ENCODE results near the gene PNKD.

Gene PNKD

DNA sequence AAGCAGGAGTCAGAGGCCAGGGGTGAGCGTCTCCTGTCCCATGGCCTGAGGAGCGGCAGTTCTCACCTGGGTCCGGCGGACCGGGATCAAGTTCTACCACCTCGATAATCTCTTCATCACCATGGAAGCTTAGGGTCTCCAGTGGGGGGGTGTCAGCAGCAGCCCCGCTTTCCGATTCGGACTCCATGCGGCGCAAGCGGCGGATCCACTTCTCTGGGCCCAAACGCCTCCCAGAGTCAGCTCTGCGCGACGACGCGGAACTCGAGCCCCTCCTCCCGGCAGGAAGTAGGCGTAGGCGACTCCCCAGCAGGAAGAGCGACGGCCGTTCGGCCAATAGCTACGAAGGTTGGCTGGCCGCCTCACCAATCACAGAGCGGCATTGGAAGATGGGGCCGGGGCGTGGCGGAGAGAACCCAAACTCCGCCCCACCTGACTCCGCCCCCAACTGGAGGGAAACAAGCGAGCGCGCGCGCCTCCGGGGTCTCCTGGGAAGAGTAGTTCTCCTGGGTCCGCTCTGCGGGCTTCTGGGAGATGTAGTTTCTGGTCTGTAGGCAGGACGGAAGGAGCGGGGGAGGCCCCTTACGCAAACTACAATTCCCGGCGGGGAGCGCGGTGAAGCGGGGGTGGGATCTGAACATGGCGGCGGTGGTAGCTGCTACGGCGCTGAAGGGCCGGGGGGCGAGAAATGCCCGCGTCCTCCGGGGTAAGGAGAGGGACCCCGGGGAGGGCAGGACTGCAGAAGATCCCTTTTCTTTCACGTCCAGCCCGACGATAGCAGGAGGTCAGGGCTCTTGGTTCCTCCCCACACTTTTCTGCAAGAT is at the start of gene PNKD, which contains the start of gene AAMP:
Gene PNKD, plus strand, starts transcription at position 620 of the 821 bp plus-strand sequence. Its CDS starts 17 bp downstream, at position 637.
Gene AAMP, minus strand, starts transcription at position 238 of the 821 bp plus-strand sequence. Its CDS starts 51 bp downstream, at position 187.
- peak; percentile 98 for DNase-seq

- no peak for DNase-seq
Measured at GRCh38 chr2:218221000-218221399, 49.3 kb upstream of the PNKD start.

DNA sequence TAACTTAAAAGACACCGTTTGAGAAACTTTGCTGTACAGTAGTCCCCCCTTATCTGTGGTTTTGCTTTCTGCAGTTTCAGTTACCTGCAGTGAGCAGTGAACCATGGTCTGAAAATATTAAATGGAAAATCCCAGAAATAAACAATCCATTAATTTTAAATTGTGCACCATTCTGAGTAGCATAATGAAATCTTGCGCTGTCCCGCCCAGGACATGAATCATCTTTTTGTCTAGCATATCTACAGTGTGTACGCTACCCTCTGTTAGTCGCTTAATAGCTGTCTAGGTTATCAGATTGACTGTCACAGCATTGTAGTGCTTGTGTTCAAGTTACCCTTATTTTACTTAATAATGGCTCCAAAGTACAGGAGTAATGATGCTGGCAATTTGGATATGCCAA is 47.3 kb upstream of the PNKD start:
- no peak for DNase-seq

- no peak for DNase-seq
Measured at GRCh38 chr2:218224186-218224585, 46.1 kb upstream of the PNKD start.

- DNase-seq: no peak
Measured at GRCh38 chr2:218226903-218227302, 43.4 kb upstream of the PNKD start.

DNA sequence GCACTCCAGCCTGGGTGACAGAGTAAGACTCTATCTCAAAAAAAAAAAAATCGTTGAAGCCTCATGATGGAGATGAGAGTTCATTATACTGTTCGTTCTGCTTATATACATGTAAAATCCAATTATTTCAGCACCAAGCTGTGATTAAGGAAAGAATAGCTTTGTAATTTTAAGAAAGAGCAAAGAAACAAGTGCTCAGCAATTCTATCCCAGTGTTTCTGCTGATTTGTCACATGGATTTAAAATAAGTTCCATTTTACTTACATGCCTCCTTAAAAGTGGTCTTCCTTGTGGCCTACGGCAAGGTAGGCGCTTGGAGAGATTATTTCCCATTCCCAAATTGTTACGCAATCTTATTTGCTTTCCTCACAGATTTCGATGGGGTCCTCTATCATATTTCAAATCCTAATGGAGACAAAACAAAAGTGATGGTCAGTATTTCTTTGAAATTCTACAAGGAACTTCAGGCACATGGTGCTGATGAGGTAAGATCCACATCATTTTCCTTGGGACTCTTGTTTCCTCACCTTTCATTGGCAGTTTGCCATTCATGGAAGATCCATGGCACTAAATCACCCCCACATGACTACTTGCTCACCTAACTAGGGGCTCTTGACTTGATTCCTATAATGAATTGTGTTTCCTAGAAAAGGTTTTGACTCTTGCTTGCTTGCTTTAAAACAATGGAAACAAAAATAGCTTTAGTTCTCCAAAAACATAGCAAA is 41.8 kb upstream of the PNKD start:
- DNase-seq: no peak

DNA sequence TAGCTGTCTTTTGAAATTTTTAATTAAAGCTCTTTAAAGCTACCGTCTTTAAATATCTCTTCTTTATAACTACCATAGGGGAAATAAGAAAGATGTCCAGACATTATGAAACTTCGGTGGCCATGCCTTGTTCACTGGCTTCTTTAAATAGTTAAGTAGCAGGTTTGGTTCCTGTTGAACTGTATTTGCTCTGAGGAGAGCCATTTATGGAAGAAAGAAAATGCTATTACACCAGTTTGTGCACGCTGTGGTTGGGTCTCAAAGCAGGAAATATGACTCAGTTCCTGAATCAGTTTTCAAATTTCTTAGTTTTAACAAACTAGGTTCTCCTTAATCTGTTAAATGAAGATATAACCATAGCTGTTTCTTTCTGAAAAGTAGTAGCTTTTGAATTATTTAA is 41.1 kb upstream of the PNKD start:
- DNase-seq: peak; percentile 84

DNA sequence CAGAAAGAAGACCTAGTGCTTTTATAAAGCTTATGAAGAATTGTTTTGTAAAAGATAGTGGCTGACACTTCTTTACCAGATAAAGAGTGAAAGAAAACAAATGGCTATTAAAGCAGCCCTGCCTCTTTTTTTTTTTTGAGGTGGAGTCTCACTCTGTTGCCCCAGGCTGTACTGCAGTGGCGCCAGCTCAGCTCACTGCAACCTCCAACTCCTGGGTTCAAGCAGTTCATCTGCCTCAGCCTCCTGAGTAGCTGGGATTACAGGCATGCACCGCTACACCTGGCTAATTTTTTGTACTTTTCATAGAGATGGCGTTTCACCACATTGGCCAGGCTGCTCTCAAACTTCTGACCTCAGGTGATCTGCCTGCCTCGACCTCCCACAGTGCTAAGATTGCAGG is 40.5 kb upstream of the PNKD start:
- no peak for DNase-seq

GRCh38 chr2:218230882-218231281 is 39.4 kb upstream of the PNKD start:
- no peak for DNase-seq

- DNase-seq: no peak
Measured at GRCh38 chr2:218233543-218233942, 36.8 kb upstream of the PNKD start.

- no peak for DNase-seq
Measured at GRCh38 chr2:218234521-218234920, 35.8 kb upstream of the PNKD start.

DNA sequence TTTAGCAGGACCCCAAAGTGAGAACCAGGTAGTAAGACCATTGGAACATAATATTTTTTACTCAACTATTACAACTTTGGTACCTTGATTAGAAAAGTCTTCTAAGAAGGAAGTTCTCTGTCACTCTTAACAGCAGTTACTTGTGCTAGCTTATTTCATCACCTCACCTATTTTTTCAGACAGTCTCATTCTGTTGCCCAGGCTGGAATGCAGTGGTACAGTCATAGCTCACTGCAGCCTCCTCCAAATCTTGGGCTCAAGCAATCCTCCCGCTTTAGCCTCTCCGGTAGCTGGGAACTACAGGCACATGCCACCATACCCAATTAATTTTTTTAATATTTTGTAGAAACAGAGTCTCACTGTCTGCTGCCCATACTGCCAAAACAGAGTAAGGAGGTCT is 35.3 kb upstream of the PNKD start:
- DNase-seq: no peak

DNA sequence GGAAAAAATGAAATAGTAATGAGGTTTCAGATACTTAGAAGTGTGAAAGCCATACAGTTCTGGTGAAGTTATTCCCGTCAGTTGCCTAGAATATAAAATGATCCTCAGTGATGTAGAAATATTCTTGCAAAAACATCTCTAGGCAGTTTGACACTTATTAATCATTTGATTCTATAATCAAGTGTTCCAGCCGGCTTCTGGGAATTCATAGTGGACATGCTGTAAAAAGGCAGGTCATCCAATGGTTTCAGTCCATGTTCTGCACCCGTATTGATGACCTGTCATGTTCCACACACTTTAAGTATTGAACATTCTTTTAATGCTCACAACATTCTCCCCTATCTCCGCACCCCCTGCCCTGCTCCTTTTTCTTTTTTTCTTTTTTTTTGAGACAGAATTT is 33.5 kb upstream of the PNKD start:
- DNase-seq: no peak

DNA sequence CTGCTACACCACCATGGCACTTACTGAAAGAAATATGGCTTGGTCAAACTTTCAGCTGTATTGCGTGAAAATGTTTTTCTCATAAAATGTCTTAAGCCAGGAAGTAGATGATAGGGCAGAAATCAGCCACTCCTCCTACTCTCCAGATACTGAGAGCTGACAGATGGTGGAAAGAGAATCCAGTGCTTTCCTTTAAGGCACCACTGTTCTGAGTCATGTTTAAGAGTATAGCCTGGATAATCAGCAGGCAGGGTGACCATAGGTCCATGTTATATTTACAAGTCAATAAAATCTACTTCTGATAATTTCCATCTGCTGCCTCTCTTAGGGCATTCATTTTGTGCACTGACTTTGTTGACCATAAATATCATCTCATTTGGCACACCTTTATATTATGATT is 31.4 kb upstream of the PNKD start:
- no peak for DNase-seq

GRCh38 chr2:218244204-218244603 is 26.1 kb upstream of the PNKD start:
- no peak for DNase-seq

GRCh38 chr2:218244665-218245064 is 25.7 kb upstream of the PNKD start:
- DNase-seq: no peak

GRCh38 chr2:218245214-218245613 is 25.1 kb upstream of the PNKD start:
- no peak for DNase-seq

DNA sequence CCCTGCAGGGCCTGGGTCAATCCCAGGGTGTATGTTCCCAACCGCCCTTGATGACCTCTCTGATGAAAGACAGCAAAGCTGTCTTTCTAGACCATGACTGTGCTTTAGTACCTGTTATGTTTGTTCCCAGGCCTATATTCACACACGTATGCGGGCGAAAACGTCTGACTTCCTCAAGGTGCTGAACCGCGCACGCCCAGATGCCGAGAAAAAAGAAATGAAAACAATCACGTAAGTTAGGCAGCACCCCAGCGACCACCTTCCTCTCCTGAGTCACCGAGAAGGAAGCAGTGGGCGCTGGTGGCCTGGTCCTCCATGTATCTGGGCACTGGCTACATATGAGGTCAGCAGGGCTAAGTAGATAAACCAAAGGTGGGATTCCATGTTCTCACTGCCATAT is 20.6 kb upstream of the PNKD start:
- no peak for DNase-seq

DNA sequence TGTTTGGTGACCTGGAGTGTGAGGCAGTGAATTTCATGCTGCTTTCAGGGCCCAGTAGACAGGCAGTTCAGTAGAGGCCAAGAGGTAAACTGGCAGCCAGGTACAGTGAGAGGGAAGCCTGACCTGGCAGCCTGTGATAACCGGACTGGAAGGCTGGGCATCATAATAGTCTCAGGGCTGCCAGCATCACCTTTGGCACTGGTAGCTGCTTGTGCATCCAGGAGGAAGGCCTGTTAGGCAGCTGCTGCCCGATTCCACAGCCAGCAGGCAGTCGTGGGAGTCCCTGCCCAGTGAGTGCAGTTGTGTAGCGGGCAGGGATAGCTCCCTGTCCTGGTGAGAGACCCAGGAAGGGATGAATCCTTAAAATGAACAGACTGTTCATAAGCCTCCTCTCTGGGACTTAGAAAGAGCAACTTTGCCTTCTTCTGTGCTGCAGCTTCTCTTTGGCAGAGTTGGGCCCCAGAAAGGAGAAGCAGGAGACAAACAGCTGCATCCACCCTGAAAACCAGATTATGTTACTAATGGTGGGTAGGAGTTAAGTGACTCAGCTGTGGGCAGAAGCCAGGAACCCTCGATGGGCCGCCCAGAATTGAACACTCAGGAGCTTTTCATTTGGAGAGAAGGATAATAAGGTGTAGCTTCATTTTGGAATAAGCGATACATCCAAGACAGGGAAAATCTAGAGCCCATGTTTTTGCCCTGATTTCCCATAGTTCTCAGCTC is 17.6 kb upstream of the PNKD start:
- DNase-seq: no peak

- DNase-seq: no peak
Measured at GRCh38 chr2:218253232-218253625, 17.1 kb upstream of the PNKD start.

GRCh38 chr2:218255446-218255845 is 14.9 kb upstream of the PNKD start:
- no peak for DNase-seq

- DNase-seq: no peak
Measured at GRCh38 chr2:218256612-218257350, 13.5 kb upstream of the PNKD start.

Data from GF-D8 (cell line).